Breast epithelium (tissue), 4 donors: ENCODE measurements around the gene AKT3. TPM values are rescaled to one million over a fixed set of nuclear protein-coding genes. Genes with fewer than 3 reads are reported as not detected.

Experiments used
- DNase-seq, 2 donors: peaks; one replicate each; pipeline ENCODE4 v3.0.0-alpha.2; 2019; ENCODE audit warnings: low spot score in 2 of 2
- H3K27ac ChIP-seq, 2 donors: fragments of 200-600 bp; sonication (generic) in 1 of 2; one replicate each; pipeline ENCODE4 v1.5.1; 2016 to 2019; ENCODE audit warnings: mild to moderate bottlenecking in 1 of 2
- H3K27me3 ChIP-seq, 2 donors: fragments of 200-600 bp; sonication (generic) in 1 of 2; one replicate each; pipeline versions ENCODE4 v1.5.1 to v1.6.0; 2017 to 2019; ENCODE audit warnings: control low read depth in 1 of 2, mild to moderate bottlenecking in 1 of 2
- H3K36me3 ChIP-seq: fragments of 200-600 bp; one replicate; pipeline ENCODE4 v1.5.1; 2019
- H3K4me1 ChIP-seq, 2 donors: fragments of 200-600 bp; sonication (generic); one replicate each; pipeline ENCODE4 v1.5.1; 2016 to 2019; ENCODE audit warnings: control low read depth in 1 of 2
- H3K4me3 ChIP-seq, 3 donors: fragments of 200-600 bp; sonication (generic); 1 replicate in 2 of 3; 2 replicates in 1 of 3; pipeline ENCODE4 v1.5.1; 2016 to 2019; ENCODE audit warnings: mild to moderate bottlenecking in 3 of 3, moderate library complexity in 2 of 3
- H3K9me3 ChIP-seq, 2 donors: fragments of 200-600 bp; sonication (generic) in 1 of 2; one replicate each; pipeline ENCODE4 v1.5.1; 2016 to 2019; ENCODE audit warnings: control low read depth in 1 of 2
- POLR2A ChIP-seq: fragments of 450-650 bp; IDR thresholded peaks from one replicate; pipeline ENCODE4 v1.6.1; 2016; ENCODE audit warnings: antibody characterized with exemption, mild to moderate bottlenecking, moderate library complexity
- POLR2AphosphoS5 ChIP-seq, 3 donors: sonication (generic); formaldehyde crosslinking; IDR thresholded peaks; one replicate each; pipeline ENCODE4 v1.6.1; 2017; ENCODE audit warnings: antibody characterized with exemption in 3 of 3
- intact Hi-C: fragments of 100-400 bp; cut with DNase I; formaldehyde crosslinking; loops from one replicate; pipeline ENCODE4 v1.15.1; 2023; ENCODE audit warnings: low total_unique reads
- total RNA-seq, 3 donors: library from RNA; depleted of rRNA; stranded (reverse); fragments of >200 nt; gene quantifications; one replicate each; pipeline ENCODE4 v1.1.0, GENCODE V29; 2016
- TF ChIP-seq, protein P1 (sequence below), 3 donors: fragments of 450-650 bp; IDR thresholded peaks; one replicate each; pipeline ENCODE4 v1.5.1; 2016 to 2017; ENCODE audit warnings: antibody characterized with exemption in 3 of 3, mild to moderate bottlenecking in 3 of 3, moderate library complexity in 3 of 3

The AKT3 gene
- total RNA-seq, 3 donors from 2014 or later = 49.6 to 58.7 (median 58.7) TPM

DNA sequence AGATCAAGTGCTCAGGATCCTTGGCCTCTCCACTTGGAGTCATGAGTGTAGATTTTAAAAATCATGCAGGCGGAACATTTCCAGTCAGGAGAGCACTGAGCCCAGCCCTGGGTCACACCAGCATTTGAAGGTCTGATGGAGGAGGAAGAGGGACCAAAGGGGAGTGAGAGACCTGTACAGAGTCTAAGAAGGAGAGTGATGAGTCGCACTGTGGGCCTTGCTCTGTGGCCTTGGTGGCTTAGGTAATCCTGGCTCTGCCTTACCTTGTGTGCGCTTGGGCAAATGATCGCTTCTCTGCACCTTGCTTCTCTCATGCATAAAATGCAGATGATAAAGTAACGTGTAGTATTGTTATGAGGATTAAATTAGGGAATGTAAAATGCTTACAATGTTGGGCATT is 368.9 kb downstream of the AKT3 start:
- Histone ChIP-seq H3K27me3 (no peaks in the 10 kb centered on the region), H3K4me1 (no peaks in the 10 kb centered on the region), H3K9me3 (no peaks in the 10 kb centered on the region), H3K4me3 (no peak overlapping the region), H3K36me3 (no peaks in the 10 kb centered on the region), H3K27ac (no peak overlapping the region)
- no peak for DNase-seq
- intact Hi-C loops = no loop called here
- TF ChIP-seq POLR2A = no peak
- no peak for TF ChIP-seq POLR2AphosphoS5 (IDR thresholded peaks at IDR 0.05)
- TF ChIP-seq, protein P1, sequence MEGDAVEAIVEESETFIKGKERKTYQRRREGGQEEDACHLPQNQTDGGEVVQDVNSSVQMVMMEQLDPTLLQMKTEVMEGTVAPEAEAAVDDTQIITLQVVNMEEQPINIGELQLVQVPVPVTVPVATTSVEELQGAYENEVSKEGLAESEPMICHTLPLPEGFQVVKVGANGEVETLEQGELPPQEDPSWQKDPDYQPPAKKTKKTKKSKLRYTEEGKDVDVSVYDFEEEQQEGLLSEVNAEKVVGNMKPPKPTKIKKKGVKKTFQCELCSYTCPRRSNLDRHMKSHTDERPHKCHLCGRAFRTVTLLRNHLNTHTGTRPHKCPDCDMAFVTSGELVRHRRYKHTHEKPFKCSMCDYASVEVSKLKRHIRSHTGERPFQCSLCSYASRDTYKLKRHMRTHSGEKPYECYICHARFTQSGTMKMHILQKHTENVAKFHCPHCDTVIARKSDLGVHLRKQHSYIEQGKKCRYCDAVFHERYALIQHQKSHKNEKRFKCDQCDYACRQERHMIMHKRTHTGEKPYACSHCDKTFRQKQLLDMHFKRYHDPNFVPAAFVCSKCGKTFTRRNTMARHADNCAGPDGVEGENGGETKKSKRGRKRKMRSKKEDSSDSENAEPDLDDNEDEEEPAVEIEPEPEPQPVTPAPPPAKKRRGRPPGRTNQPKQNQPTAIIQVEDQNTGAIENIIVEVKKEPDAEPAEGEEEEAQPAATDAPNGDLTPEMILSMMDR (IDR thresholded peaks at IDR 0.05) = no peak

DNA sequence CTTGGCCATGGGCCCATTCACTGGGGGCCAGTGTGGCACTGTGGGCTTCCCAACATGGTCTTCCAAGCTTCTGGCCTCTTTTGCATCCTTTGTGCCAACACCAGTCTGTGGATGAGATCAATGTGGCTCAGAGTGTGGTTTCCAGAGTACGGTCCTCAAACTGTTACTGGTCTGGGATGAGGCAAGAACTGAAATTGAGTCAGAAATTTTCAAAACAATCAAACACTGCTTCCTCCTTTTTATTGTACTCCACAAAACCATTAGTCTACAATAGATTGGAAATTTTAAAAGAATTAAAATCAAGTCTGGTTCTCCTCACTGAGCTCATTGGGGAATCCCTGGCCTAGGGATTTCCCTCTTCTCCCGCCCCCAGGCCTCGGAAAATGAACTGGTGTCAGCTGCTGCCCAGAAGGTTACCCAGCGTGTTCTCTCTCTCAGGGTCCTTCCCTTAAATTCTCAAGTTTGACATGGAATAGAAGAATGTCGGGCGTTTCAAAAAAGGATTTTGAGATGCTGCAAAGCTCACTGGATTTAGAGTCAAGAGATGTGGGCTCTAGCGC is 372.2 kb downstream of the AKT3 start:
- intact Hi-C loops = no loop called here
- H3K36me3 ChIP-seq = no peaks in the 10 kb centered on the region

DNA sequence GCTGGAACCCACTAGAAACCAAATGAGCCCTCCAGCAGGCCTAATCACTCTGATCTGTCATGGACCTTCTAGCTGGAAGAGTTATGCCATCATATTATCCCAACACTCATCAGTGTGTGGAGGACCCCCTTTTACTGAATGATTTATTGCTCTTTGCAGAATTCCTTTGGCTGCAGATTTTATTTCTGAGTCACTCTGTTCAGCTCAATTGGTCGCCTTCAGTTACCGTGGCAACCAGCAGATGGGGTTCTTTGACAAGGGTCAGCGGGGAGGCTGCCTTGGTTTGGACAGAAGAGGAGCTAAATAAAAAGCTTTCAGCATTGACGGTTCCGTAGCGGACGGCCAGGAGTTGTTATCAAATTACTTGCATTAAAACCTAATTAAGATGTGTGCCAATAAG is 374.1 kb downstream of the AKT3 start:
- H3K4me1 ChIP-seq = no peaks in the 10 kb centered on the region
- no peaks in the 10 kb centered on the region for H3K9me3 ChIP-seq
- no peaks in the 10 kb centered on the region for H3K36me3 ChIP-seq
- no peaks in the 10 kb centered on the region for H3K27me3 ChIP-seq
- H3K27ac ChIP-seq = no peak overlapping the region
- TF ChIP-seq, protein P1 (IDR thresholded peaks at IDR 0.05) = no peak
- no peak for TF ChIP-seq POLR2A
- no peak for TF ChIP-seq POLR2AphosphoS5 (IDR thresholded peaks at IDR 0.05)
- H3K4me3 ChIP-seq = no peak overlapping the region
- intact Hi-C loops = no loop called here
- no peak for DNase-seq

More for the DNA sequence above, 372.2 kb downstream of the AKT3 start:
- Histone ChIP-seq H3K27me3 (no peaks in the 10 kb centered on the region), H3K4me1 (no peaks in the 10 kb centered on the region), H3K27ac (no peak overlapping the region), H3K9me3 (no peaks in the 10 kb centered on the region), H3K4me3 (no peak overlapping the region)
- no peak for DNase-seq
- TF ChIP-seq POLR2AphosphoS5 (IDR thresholded peaks at IDR 0.05) = no peak
- TF ChIP-seq POLR2A = no peak
- TF ChIP-seq, protein P1 (IDR thresholded peaks at IDR 0.05) = no peak

DNA sequence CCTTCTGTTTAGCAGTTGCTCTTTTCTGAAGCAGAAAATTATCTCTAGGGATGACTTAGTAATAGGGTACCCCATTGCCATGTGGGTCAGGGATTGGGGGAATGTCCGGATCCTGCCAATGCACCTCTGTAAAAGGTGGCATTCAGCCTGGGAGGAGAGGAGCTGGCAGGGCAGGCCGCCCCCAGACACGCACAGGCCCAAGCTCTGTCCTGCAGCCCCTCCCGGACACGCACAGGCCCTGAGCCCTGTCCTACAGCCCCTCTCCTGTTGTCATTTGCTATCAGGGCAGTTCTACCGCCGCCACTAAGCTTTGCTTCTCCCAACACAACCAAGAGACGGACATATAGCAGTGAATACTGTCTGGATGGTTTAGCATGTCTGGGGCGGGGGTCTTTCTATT is 375.1 kb downstream of the AKT3 start:
- no peaks in the 10 kb centered on the region for H3K36me3 ChIP-seq
- H3K4me1 ChIP-seq = no peaks in the 10 kb centered on the region
- H3K27ac ChIP-seq = no peak overlapping the region
- no peaks in the 10 kb centered on the region for H3K9me3 ChIP-seq
- H3K4me3 ChIP-seq = no peak overlapping the region
- H3K27me3 ChIP-seq = no peaks in the 10 kb centered on the region
- intact Hi-C loops = no loop called here
- no peak for DNase-seq
- TF ChIP-seq, protein P1 (IDR thresholded peaks at IDR 0.05) = no peak
- no peak for TF ChIP-seq POLR2A
- TF ChIP-seq POLR2AphosphoS5 (IDR thresholded peaks at IDR 0.05) = no peak

DNA sequence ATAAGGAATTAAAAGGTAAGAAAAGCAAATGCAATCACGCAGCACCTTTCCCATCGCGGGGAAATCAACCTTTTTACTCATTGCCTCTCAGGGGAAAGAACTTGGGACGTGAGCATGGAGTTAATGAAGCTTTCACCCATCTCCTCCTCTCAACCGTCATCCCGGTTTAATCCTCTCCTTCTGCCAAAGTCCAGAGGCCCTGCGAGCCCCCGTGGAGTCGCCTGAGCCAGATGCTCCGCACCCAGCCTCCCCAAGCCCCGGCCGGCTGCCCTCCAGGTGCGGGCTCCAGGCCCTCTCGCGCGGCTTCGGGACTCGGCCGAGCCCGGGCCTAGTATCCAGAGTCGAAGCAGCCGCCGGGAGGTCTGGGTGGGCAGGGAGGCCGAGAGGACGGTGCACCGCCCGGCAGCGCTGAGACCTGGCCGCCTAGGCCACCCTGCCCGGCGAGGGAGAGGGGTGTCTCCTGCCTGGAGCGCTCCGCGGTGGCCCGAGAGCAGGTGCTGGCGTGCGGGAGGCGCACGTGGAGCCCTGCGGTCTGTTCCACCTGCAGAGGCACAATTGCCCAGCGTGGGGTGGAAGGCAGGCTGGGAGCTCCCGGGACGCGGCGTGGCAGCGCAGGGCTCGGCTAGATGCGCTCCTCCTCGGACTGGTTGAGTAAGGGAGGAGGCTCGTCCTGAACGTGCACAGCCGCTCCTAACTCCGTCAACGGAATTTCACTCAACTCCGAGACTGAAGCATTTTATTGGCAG is 375.7 kb downstream of the AKT3 start:
- Histone ChIP-seq H3K9me3 (no peaks in the 10 kb centered on the region), H3K4me1 (no peaks in the 10 kb centered on the region), H3K27me3 (no peaks in the 10 kb centered on the region), H3K27ac (peak overlapping the region in 1 of 2 donors; percentile 21), H3K4me3 (peak overlapping the region in 2 of 3 donors; percentile 45 to 60), H3K36me3 (no peaks in the 10 kb centered on the region)
- DNase-seq = no peak
- TF ChIP-seq, protein P1 (IDR thresholded peaks at IDR 0.05) = no peak
- intact Hi-C loops = no loop called here
